K562 (cell line): ENCODE results near the gene REX1BD. TPM values are rescaled to one million over a fixed set of nuclear protein-coding genes. Genes with fewer than 3 reads are reported as not detected.

Experiments
- CBFA2T3 ChIP-seq: fragments of 450-650 bp; IDR thresholded peaks from 2 replicates; pipeline ENCODE4 v1.6.1; 2017
- FOXA1 ChIP-seq: fragments of 450-650 bp; IDR thresholded peaks from 2 replicates; pipeline ENCODE4 v1.6.1; 2016; ENCODE audit warnings: mild to moderate bottlenecking, borderline replicate concordance
- FOXA3 ChIP-seq, 2 experiments: fragments of 450-650 bp in 1 of 2; sonication (generic) in 1 of 2; formaldehyde crosslinking; IDR thresholded peaks in 1 of 2; conservative IDR thresholded peaks in 1 of 2; 2 replicates each; pipeline versions ENCODE4 v1.4.0 to v1.8.0; 2020 to 2022; ENCODE audit warnings: mild to moderate bottlenecking in 2 of 2, missing genetic modification reagents in 1 of 2
- HNRNPUL1 ChIP-seq: fragments of 200-400 bp; formaldehyde crosslinking; IDR thresholded peaks from 2 replicates; pipeline ENCODE4 v1.6.1; 2017; ENCODE audit warnings: low read length
- KLF13 ChIP-seq: fragments of 450-650 bp; IDR thresholded peaks from 2 replicates; pipeline ENCODE4 v1.6.1; 2016; ENCODE audit warnings: missing genetic modification characterization, low read depth, mild to moderate bottlenecking, missing compliant biosample characterization, moderate library complexity, borderline replicate concordance
- KLF16 ChIP-seq: IDR thresholded peaks from 2 replicates; pipeline ENCODE4 v1.6.1; 2016; ENCODE audit warnings: antibody characterized with exemption
- NCOR1 ChIP-seq: fragments of 450-650 bp; IDR thresholded peaks from 2 replicates; pipeline ENCODE4 v1.6.1; 2016; ENCODE audit warnings: mild to moderate bottlenecking, moderate library complexity
- NR2C2 ChIP-seq, 2 experiments: fragments of 200-800 bp in 1 of 2; sonication (Bioruptor generic) in 1 of 2; sonication (generic) in 1 of 2; formaldehyde crosslinking in 1 of 2; IDR thresholded peaks; 2 replicates each; pipeline versions ENCODE4 v1.6.1 to v1.8.0; 2016 to 2022; ENCODE audit warnings: mild to moderate bottlenecking in 1 of 2, missing compliant biosample characterization in 1 of 2, missing genetic modification characterization in 1 of 2, missing genetic modification reagents in 1 of 2
- PCBP2 ChIP-seq: fragments of 200-400 bp; formaldehyde crosslinking; IDR thresholded peaks from 2 replicates; pipeline ENCODE4 v1.6.1; 2018; ENCODE audit warnings: low read length, low read depth, mild to moderate bottlenecking, moderate library complexity; ENCODE audit not compliant: poor library complexity, severe bottlenecking
- TBL1XR1 ChIP-seq, 2 experiments: IDR thresholded peaks; 2 replicates each; pipeline ENCODE4 v1.6.1; 2012; ENCODE audit warnings: improper control_type of control experiment in 2 of 2, low read length in 2 of 2, mild to moderate bottlenecking in 1 of 2
- ZNF324 ChIP-seq: fragments of 250-450 bp; sonication (Bioruptor Pico); IDR thresholded peaks from 2 replicates; pipeline ENCODE4 v1.4.0; 2020; ENCODE audit warnings: mild to moderate bottlenecking
- ZNF354B ChIP-seq: fragments of 250-450 bp; sonication (Bioruptor Pico); IDR thresholded peaks from 2 replicates; pipeline ENCODE4 v1.4.0; 2020
- ZNF79 ChIP-seq: fragments of 250-450 bp; sonication (Bioruptor Pico); IDR thresholded peaks from 2 replicates; pipeline ENCODE4 v1.4.0; 2020; ENCODE audit warnings: low read depth, mild to moderate bottlenecking, moderate library complexity
- polyA plus RNA-seq, 8 experiments: library from polyadenylated mRNA; depleted of rRNA in 4 of 8; stranded (reverse) in 5 of 8; unstranded in 3 of 8; fragments of >200 nt; fragmentation: Nextera tagmentation in 2 of 8; fragmentation: Illumina TruSeq in 1 of 8; extraction: Ambion mirVana in 2 of 8; extraction: Trizol in 1 of 8; gene quantifications; 2 replicates each; pipeline versions ENCODE4 v1.2.1 to v1.2.3, GENCODE V29; 2011 to 2014; ENCODE audit warnings: inconsistent platforms in 1 of 8, missing spikeins in 1 of 8
- total RNA-seq, 7 experiments: library from RNA; depleted of rRNA in 6 of 7; stranded (reverse); fragments of >200 nt in 6 of 7; fragmentation: Illumina TruSeq in 2 of 7; extraction: Trizol in 2 of 7; gene quantifications; 2 replicates each; pipeline versions ENCODE4 v1.2.1 to v1.2.3, GENCODE V29; 2011 to 2021; ENCODE audit warnings: low replicate concordance in 1 of 7
- TF ChIP-seq, protein P1 (sequence below): fragments of 250-450 bp; sonication (Bioruptor Pico); IDR thresholded peaks from 2 replicates; pipeline ENCODE4 v1.8.0; 2022; ENCODE audit warnings: inconsistent platforms, mild to moderate bottlenecking, moderate library complexity, borderline replicate concordance
- TF ChIP-seq, protein P2 (sequence below): fragments of 250-450 bp; sonication (Bioruptor Pico); IDR thresholded peaks from 2 replicates; pipeline ENCODE4 v1.8.0; 2021; ENCODE audit warnings: moderate library complexity, mild to moderate bottlenecking, inconsistent platforms
- TF ChIP-seq, protein P3 (sequence below): sonication (generic); formaldehyde crosslinking; IDR thresholded peaks from 2 replicates; pipeline ENCODE4 v1.8.0; 2022; ENCODE audit warnings: missing genetic modification reagents, mild to moderate bottlenecking, borderline replicate concordance
- TF ChIP-seq, protein P4 (sequence below): fragments of 250-450 bp; sonication (Bioruptor Pico); IDR thresholded peaks from 2 replicates; pipeline ENCODE4 v1.8.0; 2021; ENCODE audit warnings: moderate library complexity, mild to moderate bottlenecking, inconsistent platforms
- TF ChIP-seq, protein P5 (sequence below): sonication (generic); formaldehyde crosslinking; IDR thresholded peaks from 2 replicates; pipeline ENCODE4 v1.9.0; 2022; ENCODE audit warnings: mild to moderate bottlenecking, missing genetic modification reagents
- TF ChIP-seq, protein P6 (sequence below): fragments of 450-650 bp; IDR thresholded peaks from 2 replicates; pipeline ENCODE4 v1.6.1; 2016; ENCODE audit warnings: antibody characterized with exemption

REX1BD gene
- total and polyA plus RNA-seq, 9 of the 15 experiments (the other 6 are each of a cell fraction or from before 2014, with no cell fraction given) = 1.9 to 136 (median 13.8) TPM

DNA sequence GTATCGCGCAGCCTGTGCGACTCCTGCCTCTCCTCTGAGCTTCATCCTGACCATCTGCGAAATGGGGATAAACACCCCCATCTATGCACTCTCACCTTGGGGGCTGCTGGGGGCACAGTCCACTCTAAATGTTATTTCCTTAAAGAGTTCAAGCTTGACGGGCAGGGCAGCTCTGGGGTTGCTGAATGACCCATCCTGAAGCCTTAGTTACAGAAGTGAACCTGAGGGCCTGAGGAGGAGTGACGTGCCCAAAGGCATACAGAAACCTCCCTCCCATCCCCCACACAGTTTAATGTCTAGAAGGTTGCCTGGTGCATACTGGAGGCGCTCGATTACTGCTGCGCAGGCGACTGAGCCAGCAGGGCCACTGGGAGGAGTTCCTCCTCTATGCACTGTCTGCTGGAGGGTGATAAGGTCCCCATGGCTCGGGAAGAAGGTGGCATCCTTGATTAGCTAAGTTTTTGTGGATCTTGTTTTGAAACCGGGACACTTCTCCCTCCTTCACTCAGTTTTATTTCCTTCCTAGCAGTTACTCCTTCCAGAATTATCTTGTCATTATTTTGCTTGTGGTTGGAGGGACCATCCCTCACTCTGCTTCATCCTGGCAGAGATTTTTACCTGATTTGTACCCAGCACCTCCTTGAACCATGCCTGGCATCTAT lies 44.7 kb upstream of the REX1BD start (continued):
- TF ChIP-seq, protein P1, sequence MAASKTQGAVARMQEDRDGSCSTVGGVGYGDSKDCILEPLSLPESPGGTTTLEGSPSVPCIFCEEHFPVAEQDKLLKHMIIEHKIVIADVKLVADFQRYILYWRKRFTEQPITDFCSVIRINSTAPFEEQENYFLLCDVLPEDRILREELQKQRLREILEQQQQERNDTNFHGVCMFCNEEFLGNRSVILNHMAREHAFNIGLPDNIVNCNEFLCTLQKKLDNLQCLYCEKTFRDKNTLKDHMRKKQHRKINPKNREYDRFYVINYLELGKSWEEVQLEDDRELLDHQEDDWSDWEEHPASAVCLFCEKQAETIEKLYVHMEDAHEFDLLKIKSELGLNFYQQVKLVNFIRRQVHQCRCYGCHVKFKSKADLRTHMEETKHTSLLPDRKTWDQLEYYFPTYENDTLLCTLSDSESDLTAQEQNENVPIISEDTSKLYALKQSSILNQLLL (CRISPR knock-in tag) = no peak
- no peak for TF ChIP-seq KLF13
- TF ChIP-seq TBL1XR1 (IDR thresholded peaks at IDR 0.05; ENCODE audit: low read length in 2 of 2) = peak; percentile 41 to 95; a peak in 2 of 4 replicates
- no peak for TF ChIP-seq PCBP2
- peak; percentile 99 for TF ChIP-seq CBFA2T3
- TF ChIP-seq, protein P2, sequence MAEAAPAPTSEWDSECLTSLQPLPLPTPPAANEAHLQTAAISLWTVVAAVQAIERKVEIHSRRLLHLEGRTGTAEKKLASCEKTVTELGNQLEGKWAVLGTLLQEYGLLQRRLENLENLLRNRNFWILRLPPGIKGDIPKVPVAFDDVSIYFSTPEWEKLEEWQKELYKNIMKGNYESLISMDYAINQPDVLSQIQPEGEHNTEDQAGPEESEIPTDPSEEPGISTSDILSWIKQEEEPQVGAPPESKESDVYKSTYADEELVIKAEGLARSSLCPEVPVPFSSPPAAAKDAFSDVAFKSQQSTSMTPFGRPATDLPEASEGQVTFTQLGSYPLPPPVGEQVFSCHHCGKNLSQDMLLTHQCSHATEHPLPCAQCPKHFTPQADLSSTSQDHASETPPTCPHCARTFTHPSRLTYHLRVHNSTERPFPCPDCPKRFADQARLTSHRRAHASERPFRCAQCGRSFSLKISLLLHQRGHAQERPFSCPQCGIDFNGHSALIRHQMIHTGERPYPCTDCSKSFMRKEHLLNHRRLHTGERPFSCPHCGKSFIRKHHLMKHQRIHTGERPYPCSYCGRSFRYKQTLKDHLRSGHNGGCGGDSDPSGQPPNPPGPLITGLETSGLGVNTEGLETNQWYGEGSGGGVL = no peak
- no peak for TF ChIP-seq ZNF354B (CRISPR knock-in tag)
- no peak for TF ChIP-seq FOXA1
- TF ChIP-seq, protein P3, sequence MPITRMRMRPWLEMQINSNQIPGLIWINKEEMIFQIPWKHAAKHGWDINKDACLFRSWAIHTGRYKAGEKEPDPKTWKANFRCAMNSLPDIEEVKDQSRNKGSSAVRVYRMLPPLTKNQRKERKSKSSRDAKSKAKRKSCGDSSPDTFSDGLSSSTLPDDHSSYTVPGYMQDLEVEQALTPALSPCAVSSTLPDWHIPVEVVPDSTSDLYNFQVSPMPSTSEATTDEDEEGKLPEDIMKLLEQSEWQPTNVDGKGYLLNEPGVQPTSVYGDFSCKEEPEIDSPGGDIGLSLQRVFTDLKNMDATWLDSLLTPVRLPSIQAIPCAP (CRISPR knock-in tag) = no peak
- TF ChIP-seq NCOR1 = peak; percentile 98
- TF ChIP-seq HNRNPUL1 = no peak
- TF ChIP-seq, protein P4, sequence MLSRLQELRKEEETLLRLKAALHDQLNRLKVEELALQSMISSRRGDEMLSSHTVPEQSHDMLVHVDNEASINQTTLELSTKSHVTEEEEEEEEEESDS = no peak
- TF ChIP-seq, protein P5, sequence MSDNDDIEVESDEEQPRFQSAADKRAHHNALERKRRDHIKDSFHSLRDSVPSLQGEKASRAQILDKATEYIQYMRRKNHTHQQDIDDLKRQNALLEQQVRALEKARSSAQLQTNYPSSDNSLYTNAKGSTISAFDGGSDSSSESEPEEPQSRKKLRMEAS (CRISPR knock-in tag) = peak; percentile 89
- TF ChIP-seq ZNF324 (CRISPR knock-in tag) = no peak
- TF ChIP-seq KLF16 = peak; percentile 95
- no peak for TF ChIP-seq FOXA3 (CRISPR knock-in tag; conservative IDR thresholded peaks at IDR 0.05 in 1 of 2, IDR thresholded peaks at IDR 0.05 in 1 of 2)
- TF ChIP-seq NR2C2 (CRISPR knock-in tag; IDR thresholded peaks at IDR 0.05) = no peak
- TF ChIP-seq NR2C2 (tag; IDR thresholded peaks at IDR 0.05) = peak; percentile 73
- TF ChIP-seq, protein P6, sequence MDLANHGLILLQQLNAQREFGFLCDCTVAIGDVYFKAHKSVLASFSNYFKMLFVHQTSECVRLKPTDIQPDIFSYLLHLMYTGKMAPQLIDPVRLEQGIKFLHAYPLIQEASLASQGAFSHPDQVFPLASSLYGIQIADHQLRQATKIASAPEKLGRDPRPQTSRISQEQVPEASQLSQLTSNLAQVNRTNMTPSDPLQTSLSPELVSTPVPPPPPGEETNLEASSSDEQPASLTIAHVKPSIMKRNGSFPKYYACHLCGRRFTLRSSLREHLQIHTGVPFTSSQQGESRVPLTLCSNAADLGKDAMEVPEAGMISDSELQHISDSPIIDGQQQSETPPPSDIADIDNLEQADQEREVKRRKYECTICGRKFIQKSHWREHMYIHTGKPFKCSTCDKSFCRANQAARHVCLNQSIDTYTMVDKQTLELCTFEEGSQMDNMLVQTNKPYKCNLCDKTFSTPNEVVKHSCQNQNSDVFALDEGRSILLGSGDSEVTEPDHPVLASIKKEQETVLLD = peak; percentile 90
- TF ChIP-seq ZNF79 (CRISPR knock-in tag) = no peak
